Measurements from ENCODE around the gene CHSY3. TPM values are rescaled to one million over a fixed set of nuclear protein-coding genes. Genes with fewer than 3 reads are reported as not detected.

CHSY3 gene
- total RNA-seq, 6 experiments from 2014 or later, result 1.2 to 4.6 (median 1.4) TPM

- H3K27me3 ChIP-seq, result no peaks in the 10 kb centered on the region
- H3K27ac ChIP-seq, result no peak overlapping the region
- no peak for TF ChIP-seq CTCF (IDR thresholded peaks at IDR 0.05)
- no peak for TF ChIP-seq POLR2A (IDR thresholded peaks at IDR 0.05)
- H3K4me1 ChIP-seq, result no peaks in the 10 kb centered on the region
- intact Hi-C loops (cut with DNase I), result no loop called here
- ATAC-seq (no peak), DNase-seq (no peak)
- WGBS (ENCODE audit: insufficient coverage, low coverage, low lambda C conversion rate, missing lambda C conversion rate), result 27% methylated on average over 1 of the region's 1 CpG
- no peaks in the 10 kb centered on the region for H3K9me3 ChIP-seq
- H3K4me3 ChIP-seq, result no peak overlapping the region
- H3K36me3 ChIP-seq, result no peaks in the 10 kb centered on the region
Measured at GRCh38 chr5:130231786-130232185, 327.5 kb downstream of the CHSY3 start.

GRCh38 chr5:130234816-130235215 lies 330.6 kb downstream of the CHSY3 start:
- no peak for ATAC-seq
- Histone ChIP-seq H3K4me1 (no peaks in the 10 kb centered on the region), H3K36me3 (no peaks in the 10 kb centered on the region), H3K9me3 (no peaks in the 10 kb centered on the region), H3K4me3 (no peak overlapping the region), H3K27me3 (no peaks in the 10 kb centered on the region), H3K27ac (no peak overlapping the region)
- intact Hi-C loops (cut with DNase I), result no loop called here
- no peak for DNase-seq
- 14% methylated on average over 1 of the region's 1 CpG for WGBS (ENCODE audit: insufficient coverage, low coverage, low lambda C conversion rate, missing lambda C conversion rate)
- TF ChIP-seq POLR2A (IDR thresholded peaks at IDR 0.05), result no peak
- TF ChIP-seq CTCF (IDR thresholded peaks at IDR 0.05), result no peak

Small RNA genes within 50 kb of the gene (small RNA-seq; reads per million reads assigned to genes)
- gene RNA5SP191 (0.77 to 4.2 reads per million in 2 experiments), gene RNU6ATAC10P (0 reads per million in 2 experiments)

Other genes starting within 250 kb of the CHSY3 start
- gene MINAR2, start 156.4 kb upstream of the CHSY3 start, total RNA-seq, result not detected